PC-3 (cell line): ENCODE data around the gene ACLY.

Experiments
- CTCF ChIP-seq: fragments of 300-600 bp; sonication (generic); conservative IDR thresholded peaks from 2 replicates; pipeline ENCODE4 v1.5.1; 2017; ENCODE audit warnings: antibody characterized with exemption, low read depth, mild to moderate bottlenecking, low read length
- EZH2 ChIP-seq: fragments of 300-600 bp; sonication (generic); IDR thresholded peaks from one replicate; pipeline ENCODE4 v1.6.1; 2017; ENCODE audit warnings: antibody characterized with exemption, mild to moderate bottlenecking, low read length; ENCODE audit not compliant: unreplicated experiment
- EZH2phosphoT487 ChIP-seq: fragments of 300-600 bp; sonication (generic); IDR thresholded peaks from 2 replicates; pipeline ENCODE4 v1.6.1; 2018; ENCODE audit warnings: mild to moderate bottlenecking, antibody characterized with exemption, low read length, borderline replicate concordance

GRCh38 chr17:41849251-41849990 is 69.3 kb downstream of the ACLY start:
- TF ChIP-seq CTCF (no peak), EZH2 (no peak), EZH2phosphoT487 (no peak)
